Calu3 (cell line): ENCODE measurements around the gene WDFY3. TPM values are rescaled to one million over a fixed set of nuclear protein-coding genes. Genes with fewer than 3 reads are reported as not detected.

ENCODE experiments used
- BruUV-seq: library from RNA; stranded (reverse); fragments of 400-500 nt; replicated peaks from 2 replicates; lab custom pipeline; 2021; lab: Mats Ljungman, UMichigan
- CTCF ChIA-PET: fragments of 300-600 bp; sonication (Branson Sonifier 250); formaldehyde crosslinking; loops from one replicate; lab custom pipeline; 2022; ENCODE audit warnings: antibody characterized with exemption; lab: Charles Lee
- DNase-seq: peaks from one replicate; pipeline ENCODE4 v3.0.0; 2022
- H3K27ac Mint-ChIP-seq: one replicate; pipeline ENCODE4 v1.8.0; 2022; ENCODE audit warnings: mixed read lengths; ENCODE audit not compliant: unreplicated experiment
- H3K27me3 Mint-ChIP-seq: one replicate; pipeline ENCODE4 v1.8.0; 2022; ENCODE audit warnings: mixed read lengths; ENCODE audit not compliant: unreplicated experiment
- H3K36me3 Mint-ChIP-seq: one replicate; pipeline ENCODE4 v1.8.0; 2022; ENCODE audit warnings: mild to moderate bottlenecking, moderate library complexity, mixed read lengths; ENCODE audit not compliant: insufficient read depth, unreplicated experiment
- H3K4me1 Mint-ChIP-seq: one replicate; pipeline ENCODE4 v1.8.0; 2022; ENCODE audit warnings: mild to moderate bottlenecking, low read depth, mixed read lengths; ENCODE audit not compliant: unreplicated experiment
- H3K4me3 Mint-ChIP-seq: one replicate; pipeline ENCODE4 v1.8.0; 2022; ENCODE audit warnings: mild to moderate bottlenecking, low read depth, moderate library complexity, mixed read lengths; ENCODE audit not compliant: unreplicated experiment
- H3K9me3 Mint-ChIP-seq: one replicate; pipeline ENCODE4 v1.8.0; 2022; ENCODE audit warnings: low read depth, mixed read lengths; ENCODE audit not compliant: unreplicated experiment
- intact Hi-C: fragments of 100-400 bp; cut with micrococcal nuclease; formaldehyde crosslinking; loops from one replicate; pipeline ENCODE4 v1.10.0; 2022; ENCODE audit not compliant: unreplicated experiment
- total RNA-seq: library from RNA; stranded (reverse); gene quantifications from 2 replicates; pipeline ENCODE4 v1.2.3, GENCODE V29; 2022
- TF ChIP-seq, protein P1 (sequence below): fragments of 200-600 bp; IDR thresholded peaks from one replicate; pipeline ENCODE4 v1.8.0; 2022; ENCODE audit warnings: antibody characterized with exemption; ENCODE audit not compliant: unreplicated experiment

Gene WDFY3
- total RNA-seq, 1 experiment from 2014 or later, result 31.5 TPM

DNA sequence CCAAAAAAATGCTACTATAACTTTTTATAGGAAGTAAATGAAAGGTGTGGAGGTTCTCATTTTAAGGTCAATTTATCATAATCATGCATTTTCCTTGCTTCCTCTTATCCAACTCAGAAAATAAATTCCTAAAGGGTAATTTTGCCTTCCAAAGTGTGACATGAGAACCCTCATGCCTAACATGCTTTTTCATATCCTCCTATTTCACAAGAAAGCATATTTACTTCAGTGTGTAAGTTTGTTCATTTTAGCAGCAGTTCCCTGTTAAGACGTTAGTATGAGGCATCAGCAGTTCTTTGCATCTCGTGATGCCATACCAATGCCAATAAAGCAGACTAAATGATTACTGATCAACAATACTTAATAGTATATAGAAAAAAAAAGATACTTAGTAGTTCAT, 18.4 kb downstream of the WDFY3 start:
- Mint-ChIP-seq H3K4me1 (peaks cover 22% of the 10 kb centered on the region), H3K36me3 (no peaks in the 10 kb centered on the region), H3K4me3 (no peak overlapping the region), H3K9me3 (peaks cover under 1% of the 10 kb centered on the region), H3K27ac (no peak overlapping the region), H3K27me3 (no peaks in the 10 kb centered on the region)
- no TSS peak for BruUV-seq
- TF ChIP-seq, protein P1, sequence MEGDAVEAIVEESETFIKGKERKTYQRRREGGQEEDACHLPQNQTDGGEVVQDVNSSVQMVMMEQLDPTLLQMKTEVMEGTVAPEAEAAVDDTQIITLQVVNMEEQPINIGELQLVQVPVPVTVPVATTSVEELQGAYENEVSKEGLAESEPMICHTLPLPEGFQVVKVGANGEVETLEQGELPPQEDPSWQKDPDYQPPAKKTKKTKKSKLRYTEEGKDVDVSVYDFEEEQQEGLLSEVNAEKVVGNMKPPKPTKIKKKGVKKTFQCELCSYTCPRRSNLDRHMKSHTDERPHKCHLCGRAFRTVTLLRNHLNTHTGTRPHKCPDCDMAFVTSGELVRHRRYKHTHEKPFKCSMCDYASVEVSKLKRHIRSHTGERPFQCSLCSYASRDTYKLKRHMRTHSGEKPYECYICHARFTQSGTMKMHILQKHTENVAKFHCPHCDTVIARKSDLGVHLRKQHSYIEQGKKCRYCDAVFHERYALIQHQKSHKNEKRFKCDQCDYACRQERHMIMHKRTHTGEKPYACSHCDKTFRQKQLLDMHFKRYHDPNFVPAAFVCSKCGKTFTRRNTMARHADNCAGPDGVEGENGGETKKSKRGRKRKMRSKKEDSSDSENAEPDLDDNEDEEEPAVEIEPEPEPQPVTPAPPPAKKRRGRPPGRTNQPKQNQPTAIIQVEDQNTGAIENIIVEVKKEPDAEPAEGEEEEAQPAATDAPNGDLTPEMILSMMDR, result no peak
- DNase-seq, result no peak
- intact Hi-C loops, result no loop called here
- CTCF ChIA-PET, result interaction anchor here (0.6 kb wide), 1 partner anchor 52 kb away, joined by 3 read pairs; no protein-coding TSS in a partner anchor

DNA sequence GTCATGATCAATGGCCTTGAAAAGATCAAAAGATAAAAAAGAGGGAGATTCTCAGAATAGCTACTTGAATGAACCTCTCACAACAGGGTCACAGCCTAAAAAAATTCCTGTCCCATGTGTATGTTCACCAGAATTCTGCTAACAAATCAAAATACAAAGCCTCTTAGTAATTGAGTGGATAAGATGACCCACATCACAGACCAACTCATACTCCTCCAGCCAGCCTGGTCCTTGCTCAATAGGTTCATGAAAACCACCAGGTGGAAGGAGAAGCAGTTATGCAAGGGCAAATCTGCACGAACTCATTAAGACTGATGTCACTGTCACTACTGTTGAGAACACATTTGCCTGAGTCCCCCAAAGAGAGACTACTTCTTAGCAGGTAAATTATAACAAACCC, 21.5 kb downstream of the WDFY3 start:
- Mint-ChIP-seq H3K36me3 (no peaks in the 10 kb centered on the region), H3K27ac (no peak overlapping the region), H3K4me1 (peaks cover 10% of the 10 kb centered on the region), H3K27me3 (no peaks in the 10 kb centered on the region), H3K9me3 (peaks cover 7% of the 10 kb centered on the region), H3K4me3 (no peak overlapping the region)
- TF ChIP-seq, protein P1, result no peak
- DNase-seq, result no peak
- CTCF ChIA-PET, result no interaction called here
- intact Hi-C loops, result no loop called here
- no TSS peak for BruUV-seq

DNA sequence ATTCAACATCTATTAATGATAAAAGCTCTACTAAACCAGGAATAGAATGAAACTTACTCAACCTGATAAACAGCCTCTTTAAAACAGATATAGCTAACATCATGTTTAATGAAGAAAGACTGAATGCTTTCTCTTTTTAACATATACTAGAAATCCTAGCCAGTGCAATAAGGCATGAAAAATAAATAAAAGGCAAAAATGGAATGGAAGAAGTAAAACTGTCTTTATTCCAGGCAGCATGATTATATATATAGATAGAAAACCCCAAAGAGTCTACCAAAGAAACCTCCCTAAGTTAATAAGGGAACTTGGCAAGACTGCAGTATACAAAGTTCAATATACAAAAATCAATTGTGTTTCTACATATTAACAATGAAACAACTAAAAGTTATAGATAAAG, 25.5 kb downstream of the WDFY3 start:
- no peaks in the 10 kb centered on the region for H3K36me3 Mint-ChIP-seq
- CTCF ChIA-PET, result no interaction called here
- no peaks in the 10 kb centered on the region for H3K27me3 Mint-ChIP-seq
- H3K4me1 Mint-ChIP-seq, result peaks cover 31% of the 10 kb centered on the region
- TF ChIP-seq, protein P1, result no peak
- no peak overlapping the region for H3K4me3 Mint-ChIP-seq
- H3K9me3 Mint-ChIP-seq, result peaks cover 8% of the 10 kb centered on the region
- BruUV-seq, result no TSS peak
- intact Hi-C loops, result no loop called here
- no peak for DNase-seq
- no peak overlapping the region for H3K27ac Mint-ChIP-seq

DNA sequence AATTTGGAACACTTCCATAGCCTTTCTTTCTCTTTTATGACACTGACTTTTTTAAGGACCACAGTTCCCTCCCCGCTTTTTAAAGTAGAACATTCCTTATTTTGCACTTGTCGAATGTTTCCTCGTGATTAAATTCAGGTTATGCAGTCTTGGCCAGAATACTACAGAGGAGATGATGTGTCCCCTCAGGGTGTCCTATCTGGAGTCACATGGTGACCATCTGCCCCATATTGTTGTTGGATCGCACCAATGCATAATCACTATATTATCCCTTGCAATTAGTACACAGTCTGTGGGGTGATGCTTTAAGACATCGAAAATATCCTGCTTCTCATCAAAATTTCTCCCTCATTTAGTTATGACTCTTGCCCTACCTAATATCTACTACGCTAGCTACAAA, 27.4 kb downstream of the WDFY3 start:
- Mint-ChIP-seq H3K27ac (peak overlapping the region; percentile 8), H3K4me1 (peaks cover 31% of the 10 kb centered on the region), H3K27me3 (no peaks in the 10 kb centered on the region), H3K9me3 (peaks cover 8% of the 10 kb centered on the region), H3K4me3 (peak overlapping the region; percentile 2), H3K36me3 (no peaks in the 10 kb centered on the region)
- no TSS peak for BruUV-seq
- CTCF ChIA-PET, result no interaction called here
- TF ChIP-seq, protein P1, result no peak
- intact Hi-C loops, result no loop called here
- no peak for DNase-seq
